Cardiac fibroblast (primary cell): ENCODE results near the gene DLX4.
A peak's percentile ranks its signal among the peaks of the same experiment; 100 is the strongest.

Experiments
- DNase-seq, 2 donors: peaks; one replicate each; pipeline versions ENCODE4 v3.0.0 to v3.0.0-alpha.2; 2010; ENCODE audit warnings: low read depth in 2 of 2
- H3K4me3 ChIP-seq, 2 donors: replicated peaks in 1 of 2; 1 replicate in 1 of 2; 2 replicates in 1 of 2; pipeline ENCODE4 v1.5.1; 2011; ENCODE audit warnings: low read depth in 2 of 2, low read length in 2 of 2, mild to moderate bottlenecking in 2 of 2, moderate library complexity in 1 of 2
- CTCF ChIP-seq: IDR thresholded peaks from one replicate; pipeline ENCODE4 v1.5.1; 2011; ENCODE audit warnings: low read depth, mild to moderate bottlenecking, low read length, inconsistent platforms

The DLX4 gene

DNA sequence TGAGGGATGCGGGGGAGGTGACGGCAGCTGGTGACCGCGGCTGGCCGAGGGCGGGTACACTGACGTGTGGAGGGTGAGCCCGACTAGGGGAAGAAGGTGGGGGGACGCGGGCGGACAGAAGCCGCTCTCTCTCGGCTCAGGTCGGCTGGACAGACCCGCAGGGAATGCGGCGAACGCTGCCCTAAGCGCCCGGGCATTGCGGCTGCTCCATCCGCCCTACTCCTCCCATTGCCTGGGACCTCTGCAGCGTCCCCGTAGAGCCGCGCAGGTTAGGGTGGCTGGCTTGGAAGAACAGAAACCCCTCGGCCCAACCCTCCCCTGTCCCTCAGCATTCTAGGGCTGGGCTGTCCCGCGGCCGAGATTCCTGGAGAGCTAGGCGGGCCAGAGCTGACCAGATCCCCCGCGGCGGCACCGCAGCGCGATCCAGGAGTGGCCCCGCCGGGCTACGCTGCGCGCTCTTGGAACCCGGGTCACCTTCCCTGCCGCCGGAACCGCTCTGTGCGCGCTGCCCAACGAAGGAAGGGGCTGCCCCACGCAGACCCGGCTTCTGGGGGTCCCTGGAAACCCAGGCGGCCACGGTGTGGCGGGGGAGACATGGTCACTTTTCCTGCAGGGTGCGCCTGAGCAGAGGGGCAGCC, 3.0 kb downstream of the DLX4 start:
- no peak for TF ChIP-seq CTCF
- no peak overlapping the region for H3K4me3 ChIP-seq
- peak in 1 of 2 donors; percentile 14 for DNase-seq

DNA sequence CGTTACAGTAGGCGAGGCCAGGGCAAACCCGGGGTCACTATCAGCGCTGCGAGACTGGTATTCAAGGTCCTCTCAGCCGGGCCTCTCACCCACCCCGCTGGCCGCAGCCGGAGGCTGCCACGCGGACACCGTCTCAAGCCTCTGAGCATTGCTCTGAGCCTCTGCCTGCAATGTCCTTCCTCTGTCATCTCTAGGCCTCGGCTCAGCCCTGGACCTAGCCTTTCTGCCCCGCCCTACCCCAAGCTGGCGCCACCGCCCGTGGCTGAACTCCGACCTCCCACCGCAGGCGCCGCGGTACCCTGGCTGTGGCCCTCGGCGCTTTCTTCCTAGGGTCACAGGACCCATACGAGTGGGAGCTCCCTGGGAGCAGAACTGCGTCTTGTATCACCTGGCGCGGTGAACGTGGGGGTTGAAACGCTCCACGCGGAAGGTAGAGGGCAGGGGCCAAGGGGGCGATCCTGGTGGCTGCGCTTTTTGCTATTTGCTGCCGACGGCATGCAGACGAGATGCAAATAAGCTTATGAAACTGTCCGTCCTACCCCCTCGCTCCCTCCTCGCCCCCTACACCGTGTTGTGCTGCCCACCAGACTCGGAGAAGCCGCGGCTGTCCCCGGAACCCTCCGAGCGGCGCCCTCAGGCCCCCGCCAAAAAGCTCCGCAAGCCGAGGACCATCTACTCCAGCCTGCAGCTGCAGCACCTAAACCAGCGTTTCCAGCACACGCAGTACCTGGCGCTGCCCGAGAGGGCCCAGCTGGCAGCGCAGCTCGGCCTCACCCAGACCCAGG, 3.7 kb downstream of the DLX4 start:
- DNase-seq = no peak
- no peak overlapping the region for H3K4me3 ChIP-seq
- TF ChIP-seq CTCF = no peak

GRCh38 chr17:49973271-49973615, 4.3 kb downstream of the DLX4 start:
- no peak for TF ChIP-seq CTCF
- DNase-seq = no peak

DNA sequence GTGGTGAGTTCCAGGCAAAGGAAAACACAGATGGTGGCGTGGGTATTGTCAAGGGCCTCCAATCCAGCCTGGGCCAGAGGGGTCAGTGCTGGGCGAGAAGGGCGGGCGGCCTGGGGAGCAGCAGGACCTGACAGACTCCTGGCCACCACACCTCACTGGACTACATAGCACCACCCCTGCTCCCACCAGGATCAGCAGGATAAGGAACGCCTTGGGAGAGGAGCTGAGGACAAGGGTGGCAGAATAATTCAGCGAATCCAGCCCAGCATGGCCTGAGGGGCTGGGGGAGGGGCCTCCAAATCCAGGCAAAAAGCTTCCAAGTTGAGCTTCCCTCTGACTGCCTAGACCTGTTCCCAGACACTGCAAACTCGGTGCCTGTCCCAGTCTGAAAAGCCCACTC, 6.5 kb downstream of the DLX4 start:
- no peak for DNase-seq
- no peak overlapping the region for H3K4me3 ChIP-seq
- TF ChIP-seq CTCF = no peak

More at GRCh38 chr17:49973271-49973615, 4.3 kb downstream of the DLX4 start:
- H3K4me3 ChIP-seq = no peak overlapping the region

DNA sequence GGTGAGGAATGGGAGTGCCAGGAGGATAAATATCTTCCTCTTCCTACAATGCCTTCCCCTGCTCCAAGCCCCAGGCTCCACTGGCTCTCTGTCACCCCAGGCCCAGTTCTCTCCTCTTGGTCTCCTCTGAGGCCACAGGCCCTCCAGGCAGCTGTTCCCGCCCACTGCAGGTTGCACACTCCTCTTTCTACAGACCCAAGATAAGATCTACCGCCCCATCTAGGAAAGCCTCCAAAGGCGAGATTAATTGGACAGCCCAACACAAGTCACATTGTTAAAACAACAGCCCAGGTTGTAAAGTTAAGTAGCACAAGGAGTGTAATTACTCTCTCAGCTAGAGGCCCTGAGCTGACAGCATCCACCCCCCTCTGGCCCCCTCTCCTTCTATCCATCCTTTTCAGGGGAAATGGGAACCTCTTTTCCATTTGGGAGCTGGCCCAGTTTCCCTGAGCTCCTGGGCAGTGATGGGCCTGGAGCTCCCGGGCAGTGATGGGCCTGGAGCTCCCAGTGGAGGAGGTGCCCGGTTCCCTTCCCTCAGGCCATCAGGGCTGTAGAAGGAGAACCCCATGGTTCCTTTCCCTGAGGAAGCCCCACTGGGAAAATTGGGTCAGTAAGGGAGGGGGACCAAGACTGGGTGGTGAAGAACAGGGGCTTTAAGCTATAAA, 7.3 kb downstream of the DLX4 start:
- no peak overlapping the region for H3K4me3 ChIP-seq
- no peak for DNase-seq
- no peak for TF ChIP-seq CTCF

- TF ChIP-seq CTCF = no peak
- no peak overlapping the region for H3K4me3 ChIP-seq
- DNase-seq = no peak
Measured at GRCh38 chr17:49976828-49977202, 7.8 kb downstream of the DLX4 start.
